ENCODE results near the gene GHRL.

GRCh38 chr3:10312861-10313260 lies 20.1 kb upstream of the GHRL start:
- no peak for TF ChIP-seq CTCF (IDR thresholded peaks at IDR 0.05 in 2 of 3, conservative IDR thresholded peaks at IDR 0.05 in 1 of 3; ENCODE audit: borderline replicate concordance in 1 of 3, insufficient read depth in 1 of 3, low read depth in 2 of 3, low read length in 2 of 3)
- no peak for TF ChIP-seq POLR2AphosphoS5 (IDR thresholded peaks at IDR 0.05; ENCODE audit: low read depth, low read length)
- TF ChIP-seq SRF (IDR thresholded peaks at IDR 0.05; ENCODE audit: low read depth) = no peak
- no peak for TF ChIP-seq EZH2 (IDR thresholded peaks at IDR 0.05)
- TF ChIP-seq POLR2A (IDR thresholded peaks at IDR 0.05; ENCODE audit: borderline replicate concordance, extremely low read depth, insufficient read depth, insufficient read length) = no peak

Data from HCT116 (cell line).